GM04503 (cell line): ENCODE measurements around the gene CBX6.
"Not testable (repeated sequence)": the region's sequence is repeated elsewhere in the genome, so short reads cannot be mapped to it uniquely, and the experiment has no call there.

Source experiments
- DNase-seq: peaks from one replicate; pipeline ENCODE4 v3.0.0-alpha.2; 2012; ENCODE audit warnings: low read depth

Gene CBX6

DNA sequence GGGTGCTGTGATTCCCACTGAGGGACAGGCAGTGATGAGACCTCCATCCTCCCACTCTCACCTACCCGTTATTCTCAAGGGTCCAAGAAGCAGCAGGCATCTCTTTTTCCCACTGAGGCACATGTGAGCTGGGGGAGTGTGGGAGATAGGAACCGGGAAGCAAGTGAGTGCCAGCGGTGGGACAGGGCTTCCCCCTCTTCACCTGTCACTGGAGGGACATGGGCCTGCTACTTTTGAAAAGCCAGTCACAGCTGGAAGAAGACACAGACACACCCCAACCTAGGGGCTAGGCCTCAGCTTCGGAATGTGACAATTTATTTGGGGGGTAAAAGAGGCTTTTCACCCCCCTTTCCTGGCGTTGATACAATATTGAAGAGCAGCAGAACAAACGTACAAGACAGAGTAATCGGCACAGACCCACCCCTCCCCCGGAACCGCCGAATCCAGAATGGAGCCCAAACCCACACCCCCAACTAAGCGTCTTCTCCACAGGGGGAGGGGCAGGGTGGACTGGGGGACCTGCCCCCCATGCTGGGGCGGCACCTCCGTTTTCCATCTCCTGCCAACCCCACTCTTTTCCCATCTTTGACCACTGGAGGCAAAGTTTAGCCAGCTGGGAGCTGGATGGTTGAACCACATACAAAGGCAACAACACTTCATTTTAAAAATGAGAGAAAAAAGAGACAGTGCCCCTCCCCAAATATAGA is 10.7 kb downstream of the CBX6 start:
- no peak for DNase-seq

DNA sequence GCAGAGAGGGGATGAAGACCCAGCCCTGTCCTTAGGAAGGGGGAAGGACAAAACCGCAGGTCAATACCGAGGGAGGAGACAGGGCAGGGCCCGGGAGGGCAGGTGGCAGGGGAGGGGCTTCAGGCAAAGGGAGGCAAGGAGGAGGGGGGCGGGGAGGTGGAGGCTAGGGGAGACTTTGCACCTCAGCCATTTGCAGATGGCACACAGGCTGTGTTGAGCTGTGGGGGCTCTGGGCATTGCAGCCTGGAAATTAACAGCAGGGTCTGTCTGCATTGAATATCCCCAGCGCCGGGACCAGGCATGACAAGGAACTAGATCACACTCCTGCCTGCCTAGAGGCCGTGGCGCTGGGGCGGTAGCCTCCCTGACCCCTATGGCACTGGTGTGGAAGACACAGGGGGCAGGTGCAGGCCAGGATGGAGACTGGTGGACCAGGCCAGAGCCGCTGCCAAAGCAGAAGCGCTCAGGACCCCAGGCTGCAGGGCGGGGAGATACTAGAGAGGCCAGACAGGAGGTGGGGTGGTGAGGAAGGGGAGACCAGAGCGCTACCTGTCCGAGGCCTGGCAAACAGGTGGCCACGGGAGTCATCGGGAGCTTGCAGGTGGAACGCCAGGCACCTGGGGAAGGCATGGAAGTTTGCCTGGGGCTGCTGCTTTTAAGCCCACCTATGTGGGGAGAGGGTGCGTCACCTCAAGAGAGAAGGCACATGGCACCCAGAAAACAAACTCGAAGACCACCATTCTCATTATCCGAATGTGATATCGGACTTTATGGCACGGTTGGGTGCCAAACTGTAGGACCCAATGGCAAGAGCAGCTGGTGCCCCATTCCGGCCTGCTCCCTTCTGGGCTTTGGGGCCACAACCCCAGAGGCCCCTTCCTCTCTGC is 11.5 kb downstream of the CBX6 start:
- DNase-seq = no peak

DNA sequence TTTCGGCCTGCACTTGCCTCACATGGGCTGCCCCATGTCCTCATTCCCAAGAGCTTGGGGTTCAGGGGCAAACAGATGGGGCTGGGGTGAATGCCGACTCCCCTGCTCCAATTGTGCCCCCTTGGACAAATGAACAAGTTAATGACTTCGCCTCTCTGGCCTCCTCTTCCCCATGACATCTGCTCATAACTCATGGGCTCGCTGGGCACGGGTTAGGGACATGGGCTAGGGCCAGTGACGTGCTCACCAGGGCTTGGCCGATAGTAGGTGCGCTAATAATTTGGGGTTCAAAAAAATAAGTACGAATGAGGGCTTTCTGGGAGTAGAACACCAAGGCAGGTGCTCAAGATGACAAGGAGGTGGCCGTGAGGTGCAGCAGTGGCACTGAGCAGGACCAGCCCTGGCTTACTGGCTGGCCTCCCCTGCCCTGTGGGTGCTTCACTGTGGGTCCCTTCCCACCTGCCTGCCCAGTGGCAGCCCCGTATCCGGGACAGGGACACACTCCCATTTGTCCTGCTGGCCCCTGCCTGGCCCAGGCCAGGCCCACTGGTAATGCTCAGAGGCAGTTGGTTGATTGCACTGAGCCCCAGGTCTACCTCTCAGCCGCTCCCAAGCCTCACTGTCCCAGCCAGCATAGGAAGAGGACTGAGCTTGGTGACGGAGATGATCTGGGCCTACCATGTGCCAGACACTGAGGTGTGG is 12.3 kb downstream of the CBX6 start:
- no peak for DNase-seq

DNA sequence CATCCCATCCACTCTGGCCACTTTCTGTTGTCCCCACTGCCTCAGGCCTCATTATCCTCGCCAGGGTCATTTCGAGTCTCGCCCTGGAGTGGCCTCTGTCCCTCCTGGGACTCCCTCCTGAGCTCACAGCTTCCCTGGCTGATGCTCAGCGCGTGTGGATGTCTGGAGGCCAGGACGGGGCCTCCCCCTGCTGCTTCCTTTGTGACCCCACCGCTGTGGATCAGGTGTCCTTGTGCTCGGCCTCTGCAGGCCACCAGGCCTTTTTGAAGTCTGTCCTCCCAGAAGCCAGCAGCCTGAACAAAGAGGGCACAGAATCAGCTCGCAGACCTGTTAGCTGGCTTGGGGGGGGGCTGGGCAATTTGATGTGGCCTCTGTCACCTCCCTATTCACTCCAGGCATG is 13.5 kb downstream of the CBX6 start:
- no peak for DNase-seq

DNA sequence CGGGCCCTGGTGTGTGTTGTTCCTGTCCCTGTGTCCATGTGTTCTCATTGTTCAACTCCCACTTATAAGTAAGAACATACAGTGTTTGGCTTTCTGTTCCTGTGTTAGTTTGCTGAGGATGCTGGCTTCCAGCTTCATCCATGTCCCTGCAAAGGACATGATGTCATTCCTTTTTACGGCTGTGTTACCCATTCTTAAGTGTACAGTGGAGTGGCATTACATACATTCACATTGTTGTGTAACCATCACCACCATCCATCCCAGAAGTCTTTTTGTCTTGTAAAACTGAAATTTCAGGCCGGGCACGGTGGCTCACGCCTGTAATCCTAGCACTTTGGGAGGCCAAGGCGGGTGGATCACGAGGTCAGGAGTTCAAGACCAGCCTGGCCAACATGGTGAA is 17.5 kb downstream of the CBX6 start:
- not testable (repeated sequence) for DNase-seq

DNA sequence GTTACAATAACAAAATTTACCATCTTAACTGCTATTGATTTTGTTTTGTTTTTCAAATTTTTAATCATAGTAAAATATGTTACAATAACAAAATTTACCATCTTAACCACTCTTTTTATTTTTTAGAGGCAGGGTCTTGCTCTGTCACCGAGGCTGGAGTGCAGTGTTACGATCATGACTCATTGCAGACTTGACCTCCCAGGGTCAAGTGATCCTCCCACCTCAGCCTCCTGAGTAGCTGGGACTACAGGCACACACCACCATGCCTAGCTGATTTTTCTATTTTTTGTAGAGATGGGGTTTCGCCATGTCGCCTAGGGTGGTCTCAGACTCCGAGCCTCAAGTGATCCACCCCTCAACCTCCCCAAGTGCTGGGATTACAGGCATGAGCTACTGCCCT is 18.1 kb downstream of the CBX6 start:
- not testable (repeated sequence) for DNase-seq

DNA sequence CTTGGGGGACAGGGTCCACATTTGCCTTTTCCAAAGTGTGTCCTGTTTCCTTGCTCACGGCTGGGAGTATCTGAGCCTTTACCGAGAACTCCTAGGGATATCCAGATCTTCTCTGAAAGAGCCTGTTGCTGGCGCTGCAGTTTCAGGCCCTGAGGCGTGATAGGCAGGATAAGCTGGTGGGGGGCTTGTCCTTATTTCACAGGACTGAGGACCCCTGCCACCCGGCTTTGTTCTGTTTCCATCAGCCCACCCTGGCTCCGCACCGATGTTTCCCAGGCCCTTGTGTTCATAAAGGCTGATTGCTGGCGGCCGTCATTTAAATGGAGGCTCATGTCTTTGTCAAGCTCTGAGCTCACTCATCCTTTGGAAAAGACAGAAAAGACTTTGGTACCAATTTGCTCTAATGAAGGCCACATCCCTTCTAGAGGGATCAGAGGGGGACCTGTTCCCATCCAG is 18.8 kb downstream of the CBX6 start:
- no peak for DNase-seq

DNA sequence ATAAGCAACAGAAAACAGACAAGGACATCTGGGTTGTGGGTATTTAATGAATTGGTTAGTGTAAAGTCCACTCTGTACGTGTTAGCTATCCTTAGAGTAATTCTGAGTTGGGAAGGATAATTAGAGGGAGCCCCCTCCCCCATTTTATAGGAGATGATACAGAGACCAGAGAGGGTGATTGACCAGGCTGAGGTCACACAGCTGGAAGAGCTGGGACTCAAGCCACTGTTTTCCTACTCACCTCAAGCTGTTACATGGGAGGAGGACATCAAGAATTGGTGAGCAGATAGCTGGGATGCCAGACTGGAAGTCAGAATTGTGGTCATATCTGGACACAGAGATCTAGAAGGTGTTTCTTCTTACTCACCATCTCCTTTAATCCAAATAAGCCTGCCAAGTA is 19.5 kb downstream of the CBX6 start:
- no peak for DNase-seq

DNA sequence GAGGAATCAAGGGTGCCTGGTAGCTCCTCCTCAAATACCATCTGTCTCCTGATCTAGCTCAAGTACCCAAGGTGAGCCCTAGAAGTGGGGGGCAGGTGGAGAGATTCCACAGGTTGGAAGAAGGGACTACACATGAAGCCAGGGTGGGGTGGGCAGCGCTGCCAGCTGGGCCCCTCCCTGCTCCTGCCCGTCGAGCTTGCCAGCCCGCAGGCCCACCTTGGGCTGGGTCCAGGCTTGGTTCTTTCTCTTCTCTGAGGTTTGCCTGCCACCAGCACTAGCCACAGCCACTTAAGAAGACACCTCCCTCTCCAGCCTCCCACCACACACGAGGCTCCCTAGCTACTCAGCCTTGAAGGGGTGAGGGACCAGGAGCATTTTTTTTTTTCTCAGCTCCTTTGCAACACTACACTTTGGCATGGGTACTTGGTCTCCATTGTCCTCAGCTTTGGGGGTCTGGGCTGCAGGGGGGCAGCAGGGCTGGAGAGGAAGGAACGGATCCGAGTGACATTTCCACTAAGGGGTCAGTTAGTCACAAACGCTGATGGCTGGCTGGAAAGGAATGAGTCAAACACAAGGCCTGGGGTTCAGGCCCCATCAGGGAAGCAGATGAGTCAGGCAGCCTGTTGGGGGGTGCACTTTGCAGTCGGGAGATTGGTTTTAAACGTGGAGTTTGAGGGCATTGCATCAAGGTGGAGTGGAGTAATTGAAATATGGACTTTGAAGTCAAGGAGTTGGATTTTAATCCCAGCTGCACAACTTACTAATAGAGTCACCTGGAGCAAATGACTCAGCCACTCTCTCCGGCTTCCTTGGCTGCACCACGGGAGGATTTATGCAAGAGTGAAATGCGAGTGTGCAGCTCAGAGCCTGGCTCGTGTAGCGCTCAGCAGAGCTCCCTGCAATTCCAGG is 20.8 kb downstream of the CBX6 start:
- DNase-seq = no peak

DNA sequence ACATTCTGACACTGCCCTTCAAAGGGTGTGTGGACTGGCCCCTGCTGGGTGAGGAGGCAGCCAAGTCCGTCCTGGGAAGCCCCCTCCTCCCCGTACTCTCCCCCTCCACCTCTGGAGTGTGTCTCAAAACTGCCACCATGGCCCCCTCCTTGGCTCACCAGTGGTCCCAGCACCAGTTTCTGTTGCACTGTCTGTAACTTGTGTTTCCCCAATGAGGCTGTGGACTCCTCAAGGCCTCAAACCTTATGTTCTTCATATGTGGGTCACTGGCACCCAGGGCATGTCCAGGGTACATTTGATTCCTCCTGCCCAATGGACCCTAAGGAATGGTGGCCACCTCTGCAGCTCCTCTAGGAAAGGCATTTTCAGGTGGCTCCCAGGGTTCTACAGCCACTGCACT is 21.6 kb downstream of the CBX6 start:
- DNase-seq = no peak

DNA sequence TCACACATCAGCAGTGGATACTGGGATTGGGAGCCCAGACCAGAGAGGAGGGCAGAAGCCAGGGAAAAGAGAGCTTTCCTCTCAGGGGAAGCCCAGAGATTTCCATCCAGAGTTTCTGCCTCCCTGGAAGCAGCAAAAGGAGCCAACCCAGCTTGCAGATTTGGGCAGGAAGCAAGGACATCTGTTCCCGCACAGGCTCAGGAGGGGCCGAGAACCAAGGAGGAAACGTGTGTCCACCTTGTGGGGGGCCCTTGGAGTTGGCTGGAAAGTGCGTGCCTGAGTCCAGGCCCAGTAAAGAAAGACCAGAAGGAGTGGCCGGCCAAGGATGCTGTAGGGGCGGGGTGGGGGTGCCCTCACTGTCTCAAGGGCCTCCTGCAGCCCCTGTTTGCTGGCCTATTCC is 22.2 kb downstream of the CBX6 start:
- DNase-seq = no peak

DNA sequence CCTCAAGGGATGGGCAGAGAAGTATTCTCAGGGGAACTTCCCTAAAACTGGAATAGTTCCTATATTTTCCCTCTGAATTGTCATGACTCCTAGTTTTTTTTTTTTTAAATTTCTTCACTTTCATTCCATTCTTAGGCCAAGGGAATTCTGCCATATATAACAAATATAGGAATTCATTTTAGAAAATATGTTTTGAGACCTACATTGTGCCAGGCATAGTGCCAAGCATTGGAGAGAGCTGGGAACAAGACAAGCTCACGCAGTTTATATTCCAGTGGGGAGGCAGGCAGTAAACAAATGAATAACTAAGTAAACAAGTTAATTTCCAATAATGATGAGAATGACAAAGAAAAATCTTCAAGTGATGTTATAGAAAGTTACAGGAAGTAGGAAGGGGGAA is 25.6 kb downstream of the CBX6 start:
- DNase-seq = no peak

DNA sequence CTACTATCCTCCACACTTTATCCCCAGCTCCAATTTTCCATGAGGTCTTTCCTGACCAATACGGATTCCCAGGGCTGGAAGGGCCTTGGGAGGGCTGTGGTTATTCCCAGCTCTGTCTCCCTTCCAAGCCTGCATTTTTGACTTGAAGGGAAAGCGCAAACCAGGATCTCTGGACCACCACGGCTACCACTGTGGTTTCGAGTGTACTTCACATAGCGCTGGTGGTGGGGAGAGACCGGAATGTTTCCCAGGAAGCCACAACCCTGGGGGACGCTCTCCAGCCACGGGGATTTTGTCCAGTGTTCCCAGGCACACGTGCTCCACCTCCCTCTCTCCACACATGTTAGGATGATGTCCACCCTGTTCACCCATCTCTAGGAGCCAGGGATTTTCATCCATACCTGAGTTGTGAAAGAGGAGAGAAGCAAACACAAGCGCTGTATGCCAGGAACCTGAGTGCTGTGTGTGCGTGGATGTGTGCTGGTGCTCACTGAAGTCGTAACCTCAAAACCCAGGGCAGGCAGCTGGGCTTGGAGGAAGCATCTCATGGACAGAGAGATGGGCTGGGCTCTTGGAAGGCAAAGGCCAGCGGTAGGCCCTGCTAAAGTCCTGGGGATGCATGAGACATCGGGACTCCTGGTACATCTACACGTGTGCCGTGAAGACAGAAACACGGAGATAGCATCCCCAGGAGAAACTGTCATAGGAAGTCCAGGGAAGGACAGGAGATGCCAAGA is 26.8 kb downstream of the CBX6 start:
- DNase-seq = no peak

DNA sequence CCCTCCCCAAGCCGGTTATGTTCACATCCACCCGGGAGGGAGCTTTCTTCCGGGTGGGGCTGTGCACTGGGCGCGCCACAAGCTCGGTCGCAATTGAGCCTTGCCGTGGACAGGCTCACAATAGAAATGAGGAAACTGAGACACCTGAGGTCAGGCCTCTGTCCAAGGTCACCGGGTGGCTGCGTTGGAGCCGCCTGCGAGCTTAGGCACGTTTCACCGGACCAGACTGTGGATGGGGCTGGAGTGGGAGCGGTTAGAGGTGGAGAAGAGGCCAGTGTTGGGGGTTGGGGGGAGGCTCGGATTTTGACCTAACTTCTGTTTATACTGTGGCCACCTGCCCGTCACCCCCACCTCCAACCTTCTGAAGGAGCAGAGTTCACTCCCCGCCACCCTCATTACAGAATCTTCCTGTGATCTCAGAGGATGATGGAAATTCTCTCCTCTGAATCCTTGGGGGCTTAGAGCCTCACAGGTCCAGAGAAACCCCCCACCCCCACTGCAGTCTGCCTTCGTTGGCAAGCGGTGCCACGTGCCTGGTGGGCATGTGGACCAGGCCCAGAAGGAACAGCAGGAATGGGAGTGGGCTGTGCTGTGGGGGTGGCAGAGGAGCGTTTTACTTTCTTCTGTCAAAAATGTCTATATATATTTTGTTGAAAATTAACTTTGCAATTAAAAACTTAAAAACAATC is 27.6 kb downstream of the CBX6 start:
- DNase-seq = no peak

DNA sequence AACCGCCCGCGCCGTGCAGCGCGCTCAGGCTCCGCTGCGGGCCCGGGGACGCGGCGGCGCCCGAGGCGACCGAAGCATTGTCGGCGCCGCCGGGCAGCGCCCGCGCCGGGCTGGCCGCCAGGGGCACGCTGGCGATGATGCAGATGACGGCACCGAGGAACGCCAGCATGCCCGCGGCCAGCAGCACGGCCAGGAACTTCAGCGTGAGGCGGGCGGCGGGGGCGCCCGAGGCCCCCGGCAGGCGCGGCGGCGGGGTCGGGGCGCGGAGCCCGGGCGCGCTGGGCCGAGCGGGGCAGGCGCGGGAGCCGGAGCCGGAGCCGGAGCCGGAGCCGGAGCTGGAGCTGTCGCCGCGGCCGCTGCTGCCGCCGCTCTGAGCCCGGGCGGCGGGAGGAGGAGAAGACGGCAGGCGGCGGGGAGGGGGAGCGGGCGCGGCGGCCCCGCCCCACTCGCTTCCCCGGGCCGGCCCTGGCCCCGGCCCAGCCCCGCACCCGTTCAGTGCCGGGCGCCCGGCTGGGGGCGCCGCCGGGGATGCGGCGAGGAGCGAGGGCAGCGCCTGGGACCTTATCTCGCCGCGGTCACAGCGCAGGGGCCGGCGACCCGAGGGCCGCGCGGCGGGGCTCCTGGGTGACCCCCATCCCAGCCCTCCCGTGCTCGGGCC is 28.2 kb downstream of the CBX6 start, which contains the start of gene NPTXR:
Gene NPTXR, minus strand, starts transcription at position 372 of the 658 bp plus-strand sequence.
- DNase-seq = no peak

DNA sequence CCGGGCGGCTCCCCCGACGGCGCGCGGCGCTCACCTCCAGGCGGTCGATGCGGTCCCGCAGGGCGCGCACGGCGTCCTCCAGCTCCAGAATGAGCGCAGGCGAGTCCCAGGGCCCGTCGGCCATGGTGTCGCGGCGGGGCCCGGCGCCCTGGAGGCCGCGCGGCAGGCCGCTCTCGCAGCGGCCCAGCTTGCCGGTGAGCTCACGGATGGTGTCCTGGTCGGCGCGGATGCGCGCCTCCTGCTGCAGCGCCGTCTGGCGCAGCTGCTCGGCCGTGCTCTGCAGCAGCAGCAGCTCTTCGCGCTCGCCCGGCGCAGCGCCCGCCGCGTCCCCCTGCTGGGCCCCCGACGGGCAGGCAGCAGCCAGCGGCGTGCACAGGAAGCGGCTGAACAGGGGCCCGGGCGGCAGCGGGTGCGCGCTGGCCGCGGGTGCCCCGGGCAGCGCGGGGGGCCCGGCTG is 28.8 kb downstream of the CBX6 start:
- DNase-seq = no peak

DNA sequence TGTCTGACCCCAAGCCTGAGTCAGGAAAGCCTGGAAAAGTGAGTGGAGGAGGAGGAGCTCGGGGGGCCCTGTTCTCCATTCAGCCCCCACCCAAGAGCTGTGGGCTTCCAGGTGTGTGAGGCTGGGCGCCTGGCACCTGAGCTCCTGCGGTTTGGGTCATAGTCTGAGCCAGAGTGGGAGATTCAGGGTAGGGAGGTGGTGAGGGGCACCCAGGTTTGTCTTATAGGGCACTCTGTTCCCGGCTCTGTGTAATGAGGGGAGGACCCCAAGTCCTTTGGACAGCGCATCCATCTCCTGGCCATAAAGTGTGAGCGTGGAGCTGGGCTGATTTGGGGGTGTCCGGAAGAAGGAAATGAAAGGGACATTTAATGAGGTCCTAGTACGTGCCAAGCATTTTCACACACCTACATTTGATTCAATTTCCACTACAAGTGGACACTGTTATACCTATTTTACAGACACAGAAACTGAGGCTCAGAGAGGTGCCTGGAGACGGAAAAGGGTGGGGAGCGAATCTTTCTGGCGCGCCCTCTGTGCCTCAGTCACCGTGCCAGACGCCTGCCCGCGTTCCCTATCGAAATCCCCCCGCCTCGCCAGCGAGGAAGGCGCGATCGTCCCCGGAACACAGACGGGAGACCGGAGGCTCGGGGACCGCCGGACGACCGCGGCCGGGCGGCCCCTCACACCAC is 29.4 kb downstream of the CBX6 start:
- no peak for DNase-seq

DNA sequence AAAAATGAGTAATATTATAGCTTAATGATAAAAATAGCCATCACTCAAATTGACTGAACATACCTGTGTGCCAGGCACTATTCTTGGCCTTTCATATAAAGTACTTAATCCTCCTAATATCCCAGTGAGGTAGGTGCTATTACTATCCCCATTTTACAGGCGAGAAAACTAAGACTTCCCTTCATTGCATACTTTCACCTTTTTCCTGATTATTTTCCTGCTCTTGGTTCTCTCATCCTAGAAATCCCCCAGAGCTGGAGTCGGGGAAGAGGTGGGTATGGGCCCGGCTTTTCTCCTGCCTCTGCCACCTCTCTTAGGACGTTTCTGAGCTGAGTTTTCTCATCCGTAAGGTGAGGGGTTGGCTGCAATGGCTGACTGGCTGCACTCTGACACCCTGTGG is 30.4 kb downstream of the CBX6 start:
- no peak for DNase-seq

DNA sequence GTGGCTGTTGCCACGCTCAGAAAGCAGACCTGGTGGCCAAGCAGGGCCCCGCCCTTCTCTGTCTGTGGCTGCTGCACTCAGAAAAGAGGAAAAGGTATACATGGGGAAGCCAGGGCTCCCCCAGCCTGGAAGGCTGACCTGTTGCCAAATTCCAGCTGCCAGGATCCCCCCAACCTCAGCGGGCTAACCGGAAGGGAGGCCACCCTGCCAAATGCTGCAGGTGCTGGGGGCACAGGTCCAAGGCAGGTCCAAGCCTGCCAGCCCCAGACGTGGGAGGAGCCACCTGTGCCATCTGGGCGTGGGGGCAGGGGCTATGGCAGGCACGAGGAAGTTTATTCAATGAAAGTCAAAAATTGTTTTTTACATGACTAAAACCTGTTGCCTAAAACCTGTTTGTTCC is 30.8 kb downstream of the CBX6 start:
- DNase-seq = no peak
